H1 (cell line): ENCODE results near the gene CRISPLD2. TPM values are rescaled to one million over a fixed set of nuclear protein-coding genes. Genes with fewer than 3 reads are reported as not detected.

Experiments
- CTCF ChIA-PET: fragments of 300-600 bp; sonication (Branson Sonifier 250); formaldehyde crosslinking; loops from one replicate; lab custom pipeline; 2021; ENCODE audit not compliant: partially characterized antibody; lab: Charles Lee
- POLR2A ChIA-PET: fragments of 300-600 bp; sonication (Branson Sonifier 250); formaldehyde crosslinking; loops from one replicate; lab custom pipeline; 2021; ENCODE audit warnings: inconsistent platforms; ENCODE audit not compliant: partially characterized antibody; lab: Charles Lee
- DNase-seq, 2 experiments: peaks; one replicate each; pipeline versions ENCODE4 v3.0.0 to v3.0.0-alpha.2; 2010 to 2022; ENCODE audit warnings: low spot score in 2 of 2, low read depth in 1 of 2, mixed read lengths in 1 of 2
- FAIRE-seq: peaks from 2 replicates; lab custom pipeline; 2011; peaks lifted over from hg19 to GRCh38; lab: Jason Lieb, UNC
- H2AFZ ChIP-seq: 2 replicates; pipeline ENCODE4 v1.8.1; 2012; ENCODE audit warnings: low read length, inconsistent platforms
- H2AK5ac ChIP-seq: 2 replicates; pipeline ENCODE4 v1.6.1; 2013; ENCODE audit warnings: low read depth, low read length
- H2BK120ac ChIP-seq: replicated peaks from 2 replicates; pipeline ENCODE3; 2013; ENCODE audit warnings: low read depth, low read length, inconsistent platforms
- H2BK12ac ChIP-seq: 2 replicates; pipeline ENCODE4 v1.6.1; 2013; ENCODE audit warnings: low read depth, low read length
- H2BK15ac ChIP-seq: 2 replicates; pipeline ENCODE4 v1.6.1; 2013; ENCODE audit warnings: low read length
- H2BK20ac ChIP-seq: 2 replicates; pipeline ENCODE4 v1.6.1; 2013; ENCODE audit warnings: low read length
- H2BK5ac ChIP-seq: 2 replicates; pipeline ENCODE4 v1.6.1; 2013; ENCODE audit warnings: low read depth, low read length
- H3K14ac ChIP-seq: 2 replicates; pipeline ENCODE4 v1.6.1; 2013; ENCODE audit warnings: inconsistent platforms; ENCODE audit not compliant: insufficient read length
- H3K18ac ChIP-seq: 2 replicates; pipeline ENCODE4 v1.6.1; 2013; ENCODE audit warnings: low read length; ENCODE audit errors: extremely low read depth
- H3K23ac ChIP-seq: 2 replicates; pipeline ENCODE4 v1.6.1; 2013; ENCODE audit warnings: inconsistent platforms; ENCODE audit not compliant: insufficient read length
- H3K23me2 ChIP-seq: 2 replicates; pipeline ENCODE4 v1.6.1; 2013; ENCODE audit warnings: low read depth, low read length
- H3K27ac ChIP-seq: 2 replicates; pipeline ENCODE4 v1.6.1; 2011; ENCODE audit warnings: low read depth, low read length, inconsistent platforms
- H3K27me3 ChIP-seq, 4 experiments: replicated peaks in 1 of 4; 1 replicate in 1 of 4; 2 replicates in 3 of 4; pipeline versions ENCODE4 v1.6.1 to v1.8.1; 2011 to 2013; ENCODE audit warnings: low read length in 3 of 4, mild to moderate bottlenecking in 3 of 4, inconsistent platforms in 2 of 4, mixed read lengths in 2 of 4, moderate library complexity in 1 of 4; ENCODE audit not compliant: control insufficient read depth in 3 of 4, insufficient read depth in 3 of 4; ENCODE audit errors: extremely low read depth in 1 of 4
- H3K36me3 ChIP-seq, 4 experiments: 2 replicates each; pipeline versions ENCODE4 v1.6.1 to v1.8.1; 2011 to 2013; ENCODE audit warnings: mild to moderate bottlenecking in 4 of 4, low read length in 3 of 4, moderate library complexity in 2 of 4, control low read depth in 1 of 4, inconsistent platforms in 1 of 4; ENCODE audit not compliant: insufficient read depth in 4 of 4, control insufficient read depth in 2 of 4
- H3K4ac ChIP-seq: replicated peaks from 2 replicates; pipeline ENCODE3; 2013; ENCODE audit warnings: low read length, low read depth, mixed read lengths, inconsistent platforms; ENCODE audit not compliant: insufficient read length
- H3K4me1 ChIP-seq, 4 experiments: replicated peaks in 1 of 4; 1 replicate in 1 of 4; 2 replicates in 3 of 4; pipeline versions ENCODE4 v1.6.1 to v1.8.1; 2011 to 2013; ENCODE audit warnings: low read length in 3 of 4, inconsistent platforms in 2 of 4, mixed read lengths in 1 of 4; ENCODE audit not compliant: insufficient read depth in 4 of 4, control insufficient read depth in 3 of 4
- H3K4me2 ChIP-seq, 2 experiments: 2 replicates each; pipeline versions ENCODE4 v1.6.1 to v1.8.1; 2011 to 2013; ENCODE audit warnings: low read depth in 2 of 2, low read length in 2 of 2, control low read depth in 1 of 2, inconsistent platforms in 1 of 2, mild to moderate bottlenecking in 1 of 2; ENCODE audit not compliant: insufficient read depth in 1 of 2
- H3K4me3 ChIP-seq, 4 experiments: fragments of 200-600, 300-600 bp in 1 of 4; sonication (generic), shearing (Covaris generic), sonication (Bioruptor Twin) in 1 of 4; 2 replicates each; pipeline versions ENCODE4 v1.5.1 to v1.8.1; 2011 to 2016; ENCODE audit warnings: low read length in 4 of 4, low read depth in 3 of 4, control low read depth in 2 of 4, inconsistent platforms in 2 of 4, mild to moderate bottlenecking in 2 of 4, mixed read lengths in 1 of 4, moderate library complexity in 1 of 4; ENCODE audit not compliant: insufficient read depth in 2 of 4; ENCODE audit errors: extremely low read depth in 1 of 4
- H3K56ac ChIP-seq: replicated peaks from 2 replicates; pipeline ENCODE3; 2013; ENCODE audit warnings: low read depth, mild to moderate bottlenecking, mixed read lengths, low read length, inconsistent platforms; ENCODE audit not compliant: insufficient read length
- H3K79me1 ChIP-seq: 2 replicates; pipeline ENCODE4 v1.6.1; 2013; ENCODE audit warnings: low read depth, low read length, control low read depth
- H3K79me2 ChIP-seq, 2 experiments: 2 replicates each; pipeline versions ENCODE4 v1.6.1 to v1.8.1; 2012 to 2013; ENCODE audit warnings: low read length in 2 of 2, mild to moderate bottlenecking in 2 of 2, inconsistent platforms in 1 of 2; ENCODE audit not compliant: insufficient read depth in 2 of 2, control insufficient read depth in 1 of 2
- H3K9ac ChIP-seq, 4 experiments: replicated peaks in 1 of 4; 1 replicate in 1 of 4; 2 replicates in 3 of 4; pipeline versions ENCODE4 v1.6.1 to v1.8.1; 2011 to 2013; ENCODE audit warnings: low read depth in 3 of 4, low read length in 3 of 4, control low read depth in 2 of 4, mild to moderate bottlenecking in 2 of 4, moderate library complexity in 2 of 4, inconsistent platforms in 1 of 4; ENCODE audit errors: extremely low read depth in 1 of 4
- H3K9me3 ChIP-seq, 2 experiments: 2 replicates each; pipeline versions ENCODE4 v1.6.1 to v1.8.1; 2012 to 2013; ENCODE audit warnings: mild to moderate bottlenecking in 2 of 2, moderate library complexity in 2 of 2, control low read depth in 1 of 2, inconsistent platforms in 1 of 2, low read depth in 1 of 2, low read length in 1 of 2, mixed read lengths in 1 of 2; ENCODE audit not compliant: insufficient read depth in 2 of 2
- H4K20me1 ChIP-seq, 2 experiments: replicated peaks in 1 of 2; 2 replicates each; pipeline versions ENCODE3 to v1.8.1; 2011 to 2013; ENCODE audit warnings: inconsistent platforms in 2 of 2, low read length in 2 of 2, mild to moderate bottlenecking in 1 of 2; ENCODE audit not compliant: insufficient read depth in 2 of 2, control insufficient read depth in 1 of 2
- H4K5ac ChIP-seq: 2 replicates; pipeline ENCODE4 v1.6.1; 2013; ENCODE audit warnings: low read length, low read depth, mixed read lengths, inconsistent platforms; ENCODE audit not compliant: insufficient read length
- H4K8ac ChIP-seq: 2 replicates; pipeline ENCODE4 v1.8.0; 2013; ENCODE audit warnings: mild to moderate bottlenecking, moderate library complexity, low read length, inconsistent platforms; ENCODE audit not compliant: insufficient read depth; ENCODE audit errors: extremely low read depth
- H4K91ac ChIP-seq: replicated peaks from 2 replicates; pipeline ENCODE3; 2013; ENCODE audit warnings: low read length, mixed read lengths, inconsistent platforms; ENCODE audit not compliant: insufficient read length
- CEBPB ChIP-seq: IDR thresholded peaks from 2 replicates; pipeline ENCODE4 v1.6.1; 2012; ENCODE audit warnings: low read depth, low read length
- CTBP2 ChIP-seq: IDR thresholded peaks from 2 replicates; pipeline ENCODE4 v1.7.0; 2011; ENCODE audit warnings: borderline replicate concordance, mild to moderate bottlenecking, moderate library complexity, mixed read lengths, low read length; ENCODE audit not compliant: insufficient read depth, insufficient read length
- EZH2 ChIP-seq: fragments of 200-600 bp; sonication (generic); IDR thresholded peaks from 2 replicates; pipeline ENCODE4 v1.7.1; 2012; ENCODE audit warnings: low read depth, mild to moderate bottlenecking, moderate library complexity, low read length, inconsistent platforms; ENCODE audit not compliant: severe bottlenecking
- FOSL1 ChIP-seq: IDR thresholded peaks from 2 replicates; pipeline ENCODE4 v1.6.1; 2011; ENCODE audit warnings: mild to moderate bottlenecking, low read depth, low read length, moderate library complexity; ENCODE audit not compliant: insufficient read depth
- GTF2F1 ChIP-seq: IDR thresholded peaks from 2 replicates; pipeline ENCODE4 v1.6.1; 2012; ENCODE audit warnings: low read depth, low read length, improper control_type of control experiment, borderline replicate concordance
- KDM1A ChIP-seq: fragments of 200-600, 300-600 bp; sonication (generic); IDR thresholded peaks from 2 replicates; pipeline ENCODE4 v1.7.1; 2016; ENCODE audit warnings: mild to moderate bottlenecking, low read length, borderline replicate concordance
- NANOG ChIP-seq: IDR thresholded peaks from 2 replicates; pipeline ENCODE4 v1.6.1; 2011; ENCODE audit warnings: low read length, low read depth, mild to moderate bottlenecking, inconsistent platforms; ENCODE audit not compliant: insufficient read depth, poor library complexity, severe bottlenecking
- SP2 ChIP-seq: IDR thresholded peaks from 2 replicates; pipeline ENCODE4 v1.6.1; 2012; ENCODE audit warnings: mild to moderate bottlenecking, low read length, inconsistent platforms
- TAF7 ChIP-seq: optimal IDR thresholded peaks from 2 replicates; pipeline ENCODE3; 2011; ENCODE audit warnings: low read depth, mild to moderate bottlenecking, inconsistent platforms, low read length, moderate library complexity, borderline replicate concordance
- WGBS, 2 experiments: shearing (Covaris generic) in 1 of 2; methylation state at CpG; one replicate each; pipeline versions ENCODE4 v1.1.6 to v1.1.7; 2013 to 2015; ENCODE audit warnings: low lambda C conversion rate in 2 of 2, mixed read lengths in 2 of 2, inconsistent platforms in 1 of 2, low coverage in 1 of 2, missing lambda C conversion rate in 1 of 2; ENCODE audit not compliant: insufficient replicate concordance in 2 of 2, insufficient coverage in 1 of 2, insufficient read length in 1 of 2; ENCODE audit errors: extremely low coverage in 1 of 2, missing lambda C conversion rate in 1 of 2; 5-methylcytosine and 5-hydroxymethylcytosine counted together
- polyA plus RNA-seq, 7 experiments: library from polyadenylated mRNA; depleted of rRNA in 3 of 7; stranded (reverse) in 5 of 7; unstranded in 2 of 7; fragments of >200 nt in 5 of 7; fragments of 200-250 nt in 2 of 7; gene quantifications; 1 replicate in 5 of 7; 2 replicates in 1 of 7; 4 replicates in 1 of 7; pipeline versions ENCODE4 v1.2.1 to v1.2.3, GENCODE V29; 2011 to 2013; ENCODE audit warnings: missing spikeins in 2 of 7, mixed read lengths in 2 of 7
- total RNA-seq: library from RNA; stranded (reverse); fragmentation: NEBNext Ultra II Directional; extraction: Animal tissue kit (Norgen Biotek cat#: 25700); gene quantifications from 2 replicates; pipeline ENCODE4 v1.2.1, GENCODE V29; 2021

CRISPLD2 gene
- total and polyA plus RNA-seq, 2 of the 8 experiments (the other 6 are each of a cell fraction or from before 2014, with no cell fraction given): 2.7 to 5.1 TPM

- Histone ChIP-seq H3K27me3 (no peaks in the 10 kb centered on the region), H3K14ac (no peak overlapping the region), H2BK15ac (no peak overlapping the region), H3K4ac (no peak overlapping the region), H2BK5ac (no peak overlapping the region), H3K18ac (no peak overlapping the region), H3K23ac (no peak overlapping the region), H4K91ac (no peak overlapping the region), H3K23me2 (no peaks in the 10 kb centered on the region), H3K9ac (no peak overlapping the region), H3K56ac (no peak overlapping the region), H3K79me2 (no peaks in the 10 kb centered on the region), H3K36me3 (no peaks in the 10 kb centered on the region), H3K4me1 (no peaks in the 10 kb centered on the region), H3K9me3 (peaks cover 2 to 5% of the 10 kb centered on the region in 2 experiments; a peak in 1 of 4 replicates), H2BK120ac (no peak overlapping the region), H3K4me3 (no peak overlapping the region), H4K20me1 (no peaks in the 10 kb centered on the region), H3K27ac (no peak overlapping the region), H4K8ac (0 out of 2 replicates have a peak overlapping the region, but pooled peaks have one; percentile 25), H2BK12ac (no peak overlapping the region), H3K4me2 (no peak overlapping the region), H2AK5ac (no peak overlapping the region), H2AFZ (no peak overlapping the region), H3K79me1 (no peaks in the 10 kb centered on the region), H4K5ac (no peak overlapping the region), H2BK20ac (no peak overlapping the region)
- DNase-seq (no peak), FAIRE-seq (no peak)
- ChIA-PET POLR2A (interaction anchor here (0.8 to 1.4 kb wide), 2 partner anchors 9 to 12 kb away, joined by 3 to 6 read pairs; no protein-coding TSS in a partner anchor), CTCF (interaction anchor here (0.5 kb wide), 1 partner anchor 116 kb away, joined by 3 read pairs; no protein-coding TSS in a partner anchor)
- 89% methylated on average over 11 of the region's 11 CpGs; no CpG with 5 or more reads in 1 of the 2 experiments for WGBS, 2 experiments
- TF ChIP-seq CEBPB: no peak
- TF ChIP-seq GTF2F1: no peak
- TF ChIP-seq CTBP2: no peak
- no peak for TF ChIP-seq NANOG
- no peak for TF ChIP-seq FOSL1
- no peak for TF ChIP-seq SP2
- TF ChIP-seq TAF7: no peak
- no peak for TF ChIP-seq EZH2
- no peak for TF ChIP-seq KDM1A
These were observed 35.0 kb downstream of the CRISPLD2 start for GRCh38 chr16:84854759-84855158.
